ENCODE results near the gene TMEM178A. TPM values are rescaled to one million over a fixed set of nuclear protein-coding genes. Genes with fewer than 3 reads are reported as not detected.

TMEM178A gene
- total and polyA plus RNA-seq, 2 of the 8 experiments (the other 6 are each of a cell fraction or from before 2014, with no cell fraction given) = 11.2 to 14.9 TPM

- H3K4ac ChIP-seq (replicated peaks; ENCODE audit: insufficient read length, low read depth, low read length) = no peak overlapping the region
- H2AK5ac ChIP-seq (ENCODE audit: low read depth, low read length) = no peak overlapping the region
- H3K23ac ChIP-seq (ENCODE audit: insufficient read length) = no peak overlapping the region
- no peak overlapping the region for H2BK15ac ChIP-seq (ENCODE audit: low read length)
- no peak overlapping the region for H2BK12ac ChIP-seq (ENCODE audit: low read depth, low read length)
- CTCF ChIA-PET (ENCODE audit: partially characterized antibody) = interaction anchor here (0.6 kb wide), 1 partner anchor 132 kb away, joined by 3 read pairs; no protein-coding TSS in a partner anchor
- H2AFZ ChIP-seq (ENCODE audit: low read length) = no peak overlapping the region
- H3K4me1 ChIP-seq (replicated peaks in 1 of 4; ENCODE audit: control insufficient read depth in 3 of 4, insufficient read depth in 4 of 4, low read length in 3 of 4) = no peaks in the 10 kb centered on the region
- H2BK120ac ChIP-seq (replicated peaks; ENCODE audit: low read depth, low read length) = no peak overlapping the region
- H3K27me3 ChIP-seq (replicated peaks in 1 of 4; ENCODE audit: control insufficient read depth in 3 of 4, extremely low read depth in 1 of 4, insufficient read depth in 3 of 4, low read length in 3 of 4) = peaks cover 0 to 2% (median 0%) of the 10 kb centered on the region in 4 experiments; a peak in 1 of 7 replicates
- H3K79me1 ChIP-seq (ENCODE audit: low read depth, low read length) = no peaks in the 10 kb centered on the region
- no peak overlapping the region for H4K91ac ChIP-seq (replicated peaks; ENCODE audit: insufficient read length, low read length)
- H3K9me3 ChIP-seq (ENCODE audit: insufficient read depth in 2 of 2, low read depth in 1 of 2, low read length in 1 of 2) = no peaks in the 10 kb centered on the region
- 83% methylated on average over 3 of the region's 3 CpGs; no CpG with 5 or more reads in 1 of the 2 experiments for WGBS, 2 experiments (ENCODE audit: extremely low coverage in 1 of 2, insufficient coverage in 1 of 2, insufficient read length in 1 of 2, insufficient replicate concordance in 2 of 2, low coverage in 1 of 2, low lambda C conversion rate in 2 of 2, missing lambda C conversion rate in 1 of 2)
- no peaks in the 10 kb centered on the region for H3K36me3 ChIP-seq (ENCODE audit: control insufficient read depth in 2 of 4, insufficient read depth in 4 of 4, low read length in 3 of 4)
- no peak overlapping the region for H2BK5ac ChIP-seq (ENCODE audit: low read depth, low read length)
- no peak overlapping the region for H3K9ac ChIP-seq (replicated peaks in 1 of 4; ENCODE audit: extremely low read depth in 1 of 4, low read depth in 3 of 4, low read length in 3 of 4)
- no peaks in the 10 kb centered on the region for H3K23me2 ChIP-seq (ENCODE audit: low read depth, low read length)
- FAIRE-seq (no peak), DNase-seq (ENCODE audit: low read depth in 1 of 2, low spot score in 2 of 2) (no peak)
- H3K56ac ChIP-seq (replicated peaks; ENCODE audit: insufficient read length, low read depth, low read length) = no peak overlapping the region
- POLR2A ChIA-PET (ENCODE audit: partially characterized antibody) = no interaction called here
- H4K8ac ChIP-seq (ENCODE audit: extremely low read depth, insufficient read depth, low read length) = no peak overlapping the region
- no peak overlapping the region for H4K5ac ChIP-seq (ENCODE audit: insufficient read length, low read depth, low read length)
- H3K14ac ChIP-seq (ENCODE audit: insufficient read length) = no peak overlapping the region
- H2BK20ac ChIP-seq (ENCODE audit: low read length) = no peak overlapping the region
- no peak overlapping the region for H3K18ac ChIP-seq (ENCODE audit: extremely low read depth, low read length)
- no peaks in the 10 kb centered on the region for H4K20me1 ChIP-seq (replicated peaks in 1 of 2; ENCODE audit: control insufficient read depth in 1 of 2, insufficient read depth in 2 of 2, low read length in 2 of 2)
- H3K4me2 ChIP-seq (ENCODE audit: insufficient read depth in 1 of 2, low read depth in 2 of 2, low read length in 2 of 2) = no peak overlapping the region
- no peak overlapping the region for H3K27ac ChIP-seq (ENCODE audit: low read depth, low read length)
- no peaks in the 10 kb centered on the region for H3K79me2 ChIP-seq (ENCODE audit: control insufficient read depth in 1 of 2, insufficient read depth in 2 of 2, low read length in 2 of 2)
- no peak overlapping the region for H3K4me3 ChIP-seq (ENCODE audit: extremely low read depth in 1 of 4, insufficient read depth in 2 of 4, low read depth in 3 of 4, low read length in 4 of 4)
- no peak for TF ChIP-seq TAF1 (IDR thresholded peaks at IDR 0.05; ENCODE audit: low read depth, low read length)
- TF ChIP-seq USF2 (IDR thresholded peaks at IDR 0.05; ENCODE audit: low read length) = no peak
- no peak for TF ChIP-seq POLR2AphosphoS5 (IDR thresholded peaks at IDR 0.05; ENCODE audit: low read depth, low read length)
- TF ChIP-seq SIN3A (conservative IDR thresholded peaks at IDR 0.05 in 1 of 2, IDR thresholded peaks at IDR 0.05 in 1 of 2; ENCODE audit: low read depth in 1 of 2, low read length in 2 of 2) = no peak
- no peak for TF ChIP-seq EZH2 (IDR thresholded peaks at IDR 0.05; ENCODE audit: low read depth, low read length, severe bottlenecking)
- TF ChIP-seq NANOG (IDR thresholded peaks at IDR 0.05; ENCODE audit: insufficient read depth, low read depth, low read length, poor library complexity, severe bottlenecking) = no peak
- TF ChIP-seq CHD1 (IDR thresholded peaks at IDR 0.05; ENCODE audit: low read depth, low read length) = no peak
- no peak for TF ChIP-seq CHD2 (IDR thresholded peaks at IDR 0.05; ENCODE audit: low read length)
- no peak for TF ChIP-seq CBX8 (IDR thresholded peaks at IDR 0.05; ENCODE audit: borderline replicate concordance, low read depth, low read length)
- no peak for TF ChIP-seq BACH1 (IDR thresholded peaks at IDR 0.05; ENCODE audit: low read length)
- TF ChIP-seq PHF8 (conservative IDR thresholded peaks at IDR 0.05; ENCODE audit: low read depth, low read length) = no peak
- no peak for TF ChIP-seq TAF7 (optimal IDR thresholded peaks at IDR 0.05; ENCODE audit: borderline replicate concordance, low read depth, low read length)
- TF ChIP-seq EGR1 (IDR thresholded peaks at IDR 0.05; ENCODE audit: borderline replicate concordance, low read depth, low read length) = no peak
These were observed 29.4 kb upstream of the TMEM178A start for GRCh38 chr2:39636306-39636705.

Measured in H1 (cell line).